Progenitor cell of endocrine pancreas (in vitro differentiated cells): ENCODE measurements around the gene AK1. TPM values are rescaled to one million over a fixed set of nuclear protein-coding genes. Genes with fewer than 3 reads are reported as not detected.
A peak's percentile ranks its signal among the peaks of the same experiment; 100 is the strongest.

ENCODE experiments used
- DNase-seq: peaks from one replicate; pipeline ENCODE4 v3.0.0; 2021; ENCODE audit warnings: low spot score; ENCODE audit not compliant: unreplicated experiment
- H3K27ac Mint-ChIP-seq: 2 replicates; pipeline ENCODE4 v1.8.0; 2021; ENCODE audit warnings: mild to moderate bottlenecking, moderate library complexity, mixed read lengths
- H3K27me3 Mint-ChIP-seq: 2 replicates; pipeline ENCODE4 v1.8.0; 2021; ENCODE audit warnings: mixed read lengths
- H3K36me3 Mint-ChIP-seq: 2 replicates; pipeline ENCODE4 v1.8.0; 2022; ENCODE audit warnings: mixed read lengths; ENCODE audit not compliant: insufficient read depth
- H3K4me1 Mint-ChIP-seq: 2 replicates; pipeline ENCODE4 v1.8.0; 2021; ENCODE audit warnings: low read depth, mixed read lengths
- H3K4me3 Mint-ChIP-seq: 2 replicates; pipeline ENCODE4 v1.8.0; 2021; ENCODE audit warnings: low read depth, mild to moderate bottlenecking, moderate library complexity, mixed read lengths
- H3K9me3 Mint-ChIP-seq: 2 replicates; pipeline ENCODE4 v1.8.0; 2021; ENCODE audit warnings: low read depth, mixed read lengths
- total RNA-seq: library from RNA; stranded (reverse); gene quantifications from 2 replicates; pipeline ENCODE4 v1.2.1, GENCODE V29; 2021
- TF ChIP-seq, protein P1 (sequence below): fragments of 200-600 bp; sonication (generic); IDR thresholded peaks from one replicate; pipeline ENCODE4 v1.5.0; 2021; ENCODE audit warnings: antibody characterized with exemption, mild to moderate bottlenecking; ENCODE audit not compliant: unreplicated experiment

AK1 gene
- total RNA-seq, 1 donor from 2014 or later, result 46.2 TPM

GRCh38 chr9:127899128-127899943 is 21.9 kb upstream of the AK1 start, which contains the start of gene ST6GALNAC6:
Gene ST6GALNAC6 (minus strand): TSS chr9:127899603. CDS start chr9:127897981, 1,622 bp downstream.
- no peaks in the 10 kb centered on the region for H3K9me3 Mint-ChIP-seq
- peaks cover 18% of the 10 kb centered on the region for H3K4me1 Mint-ChIP-seq
- peak within 1 kb of the TSS; percentile 81 for H3K4me3 Mint-ChIP-seq
- no peaks in the 10 kb centered on the region for H3K27me3 Mint-ChIP-seq
- TF ChIP-seq, protein P1, sequence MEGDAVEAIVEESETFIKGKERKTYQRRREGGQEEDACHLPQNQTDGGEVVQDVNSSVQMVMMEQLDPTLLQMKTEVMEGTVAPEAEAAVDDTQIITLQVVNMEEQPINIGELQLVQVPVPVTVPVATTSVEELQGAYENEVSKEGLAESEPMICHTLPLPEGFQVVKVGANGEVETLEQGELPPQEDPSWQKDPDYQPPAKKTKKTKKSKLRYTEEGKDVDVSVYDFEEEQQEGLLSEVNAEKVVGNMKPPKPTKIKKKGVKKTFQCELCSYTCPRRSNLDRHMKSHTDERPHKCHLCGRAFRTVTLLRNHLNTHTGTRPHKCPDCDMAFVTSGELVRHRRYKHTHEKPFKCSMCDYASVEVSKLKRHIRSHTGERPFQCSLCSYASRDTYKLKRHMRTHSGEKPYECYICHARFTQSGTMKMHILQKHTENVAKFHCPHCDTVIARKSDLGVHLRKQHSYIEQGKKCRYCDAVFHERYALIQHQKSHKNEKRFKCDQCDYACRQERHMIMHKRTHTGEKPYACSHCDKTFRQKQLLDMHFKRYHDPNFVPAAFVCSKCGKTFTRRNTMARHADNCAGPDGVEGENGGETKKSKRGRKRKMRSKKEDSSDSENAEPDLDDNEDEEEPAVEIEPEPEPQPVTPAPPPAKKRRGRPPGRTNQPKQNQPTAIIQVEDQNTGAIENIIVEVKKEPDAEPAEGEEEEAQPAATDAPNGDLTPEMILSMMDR, result no peak
- peak within 1 kb of the TSS; percentile 91 for H3K27ac Mint-ChIP-seq
- peak; percentile 50 for DNase-seq
- peaks cover 16% of the 10 kb centered on the region for H3K36me3 Mint-ChIP-seq

- DNase-seq, result no peak
- peaks cover 14% of the 10 kb centered on the region for H3K4me1 Mint-ChIP-seq
Measured at GRCh38 chr9:127898433-127899127, 21.1 kb upstream of the AK1 start.

GRCh38 chr9:127897193-127897692 is 19.8 kb upstream of the AK1 start:
- Mint-ChIP-seq H3K27ac (peak overlapping the region; percentile 86), H3K4me3 (peak overlapping the region; percentile 51), H3K27me3 (no peaks in the 10 kb centered on the region), H3K36me3 (peaks cover 37% of the 10 kb centered on the region), H3K9me3 (peaks cover 4% of the 10 kb centered on the region), H3K4me1 (peaks cover 14% of the 10 kb centered on the region)
- DNase-seq, result peak; percentile 66
- TF ChIP-seq, protein P1, result no peak

More at GRCh38 chr9:127898433-127899127, 21.1 kb upstream of the AK1 start:
- Mint-ChIP-seq H3K4me3 (peak overlapping the region; percentile 81), H3K9me3 (peaks cover under 1% of the 10 kb centered on the region), H3K27me3 (no peaks in the 10 kb centered on the region), H3K27ac (peak overlapping the region; percentile 91), H3K36me3 (peaks cover 24% of the 10 kb centered on the region)
- TF ChIP-seq, protein P1, result no peak

DNA sequence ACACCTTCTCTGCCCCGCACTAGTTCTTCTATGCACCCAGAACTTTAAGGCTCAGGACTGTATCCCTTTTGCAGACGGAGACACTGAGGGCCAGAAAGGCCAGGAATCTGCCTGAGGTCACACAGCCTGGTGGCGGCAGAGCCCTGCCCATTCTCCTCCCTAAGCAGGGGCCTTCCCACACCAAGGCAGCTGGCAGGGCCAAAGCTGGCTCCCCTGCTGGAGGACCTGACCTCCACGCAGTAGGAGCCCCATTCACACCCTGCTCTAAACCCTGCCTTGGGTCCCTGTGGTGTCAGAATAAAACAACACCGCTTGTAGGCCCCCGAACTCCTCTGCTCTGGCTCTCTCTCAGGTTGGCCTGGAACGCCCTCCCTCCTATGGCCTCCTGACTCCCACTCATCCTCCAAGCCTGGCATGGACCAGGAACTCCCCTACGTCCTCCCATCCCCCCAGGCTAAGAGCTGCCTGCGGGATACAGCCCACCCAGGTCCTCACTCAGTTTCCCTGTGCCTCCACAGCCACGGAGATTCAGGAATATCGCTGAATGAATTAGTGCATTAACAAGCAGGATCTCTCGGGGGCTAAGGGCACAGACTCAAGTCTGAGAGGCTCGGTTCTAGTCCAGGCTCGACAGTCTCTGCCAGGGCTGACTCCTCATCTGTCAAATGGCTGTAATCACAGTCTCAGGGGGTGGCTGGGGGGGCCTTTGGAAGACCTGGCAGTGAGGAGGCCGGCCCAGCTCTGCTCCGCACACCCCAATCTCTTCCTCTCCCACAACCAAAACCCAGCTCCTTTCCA is 19.1 kb upstream of the AK1 start:
- Mint-ChIP-seq H3K36me3 (peaks cover 40% of the 10 kb centered on the region), H3K27ac (peak overlapping the region; percentile 86), H3K4me1 (peaks cover 14% of the 10 kb centered on the region), H3K4me3 (peak overlapping the region; percentile 51), H3K27me3 (no peaks in the 10 kb centered on the region), H3K9me3 (peaks cover 4% of the 10 kb centered on the region)
- DNase-seq, result no peak
- TF ChIP-seq, protein P1, result no peak

DNA sequence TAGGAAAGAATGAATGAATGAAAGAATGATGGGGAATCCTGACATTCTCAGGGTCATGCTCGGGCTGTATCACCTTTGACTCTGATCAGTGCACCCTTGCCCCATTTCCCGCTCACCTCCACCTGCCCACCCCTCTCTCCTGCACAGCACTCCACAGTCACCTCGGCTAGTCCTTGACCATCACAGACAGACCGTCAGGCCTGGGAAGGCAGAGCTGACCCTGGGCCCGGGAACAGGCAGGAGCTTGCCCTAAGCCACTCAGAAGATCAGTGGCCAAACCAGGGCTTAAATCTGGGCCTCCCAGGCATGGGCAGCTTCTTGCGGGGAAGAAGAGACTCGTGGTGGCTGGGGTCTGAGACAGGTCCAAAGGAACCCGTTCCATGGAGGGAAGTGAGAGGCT is 18.3 kb upstream of the AK1 start:
- peaks cover 43% of the 10 kb centered on the region for H3K36me3 Mint-ChIP-seq
- peaks cover 4% of the 10 kb centered on the region for H3K9me3 Mint-ChIP-seq

More for the DNA sequence above, 18.3 kb upstream of the AK1 start:
- no peak for DNase-seq
- Mint-ChIP-seq H3K4me1 (peaks cover 13% of the 10 kb centered on the region), H3K27me3 (no peaks in the 10 kb centered on the region), H3K27ac (no peak overlapping the region), H3K4me3 (no peak overlapping the region)
- TF ChIP-seq, protein P1, result no peak
